Measurements from ENCODE around the gene HRH1.

DNA sequence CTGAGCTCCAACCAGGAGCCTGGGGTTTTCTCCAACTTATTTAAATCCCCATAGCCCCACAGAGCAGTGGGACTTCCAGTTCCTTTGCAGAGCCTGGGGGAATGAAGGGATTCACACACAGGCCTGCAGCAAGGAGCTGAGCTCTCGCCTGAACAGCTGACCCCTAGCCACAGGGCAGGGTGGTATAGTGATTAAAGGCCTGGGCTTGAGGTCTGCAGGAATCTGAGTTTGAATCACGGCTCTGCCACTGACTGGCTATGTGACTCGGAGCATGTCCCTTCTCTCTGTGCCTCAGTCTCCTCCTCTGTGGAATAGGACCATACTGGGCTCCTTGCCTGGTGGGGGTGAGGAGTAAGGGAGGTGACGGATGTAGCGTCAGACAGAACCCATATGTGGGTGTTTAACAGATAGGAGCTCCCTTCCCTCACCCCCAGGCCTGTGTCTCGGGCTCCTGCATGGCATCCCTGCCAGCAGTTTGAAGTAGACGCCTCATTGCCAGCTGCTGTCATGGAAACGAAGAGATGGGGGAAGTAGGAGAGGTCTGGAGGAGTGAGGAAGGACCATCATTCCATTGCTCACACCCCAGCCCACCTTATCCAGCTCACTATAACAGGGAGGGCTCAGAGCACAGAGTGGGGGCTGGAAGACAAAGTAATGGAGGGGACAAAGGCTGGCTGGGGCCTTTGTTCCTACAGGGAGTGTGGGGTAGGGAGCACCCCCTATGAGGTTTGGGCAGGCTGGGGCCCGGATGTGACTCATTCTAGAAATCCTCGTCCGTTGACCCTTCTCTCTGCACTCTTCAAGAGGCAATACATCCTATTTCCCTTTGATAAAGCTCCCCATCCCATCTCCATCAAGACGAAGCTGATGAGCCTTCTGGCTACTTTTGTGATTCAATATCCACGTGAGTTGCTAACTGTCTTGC, 14.8 kb downstream of the HRH1 start:
- TF ChIP-seq, protein P1, sequence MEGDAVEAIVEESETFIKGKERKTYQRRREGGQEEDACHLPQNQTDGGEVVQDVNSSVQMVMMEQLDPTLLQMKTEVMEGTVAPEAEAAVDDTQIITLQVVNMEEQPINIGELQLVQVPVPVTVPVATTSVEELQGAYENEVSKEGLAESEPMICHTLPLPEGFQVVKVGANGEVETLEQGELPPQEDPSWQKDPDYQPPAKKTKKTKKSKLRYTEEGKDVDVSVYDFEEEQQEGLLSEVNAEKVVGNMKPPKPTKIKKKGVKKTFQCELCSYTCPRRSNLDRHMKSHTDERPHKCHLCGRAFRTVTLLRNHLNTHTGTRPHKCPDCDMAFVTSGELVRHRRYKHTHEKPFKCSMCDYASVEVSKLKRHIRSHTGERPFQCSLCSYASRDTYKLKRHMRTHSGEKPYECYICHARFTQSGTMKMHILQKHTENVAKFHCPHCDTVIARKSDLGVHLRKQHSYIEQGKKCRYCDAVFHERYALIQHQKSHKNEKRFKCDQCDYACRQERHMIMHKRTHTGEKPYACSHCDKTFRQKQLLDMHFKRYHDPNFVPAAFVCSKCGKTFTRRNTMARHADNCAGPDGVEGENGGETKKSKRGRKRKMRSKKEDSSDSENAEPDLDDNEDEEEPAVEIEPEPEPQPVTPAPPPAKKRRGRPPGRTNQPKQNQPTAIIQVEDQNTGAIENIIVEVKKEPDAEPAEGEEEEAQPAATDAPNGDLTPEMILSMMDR (IDR thresholded peaks at IDR 0.05; ENCODE audit: insufficient read depth, low read depth, low read length), result no peak
- no peak for TF ChIP-seq EZH2 (IDR thresholded peaks at IDR 0.05; ENCODE audit: insufficient read depth, low read length)

Measured in astrocyte (in vitro differentiated cells and primary cell).